ENCODE data around the gene FMNL1.

DNA sequence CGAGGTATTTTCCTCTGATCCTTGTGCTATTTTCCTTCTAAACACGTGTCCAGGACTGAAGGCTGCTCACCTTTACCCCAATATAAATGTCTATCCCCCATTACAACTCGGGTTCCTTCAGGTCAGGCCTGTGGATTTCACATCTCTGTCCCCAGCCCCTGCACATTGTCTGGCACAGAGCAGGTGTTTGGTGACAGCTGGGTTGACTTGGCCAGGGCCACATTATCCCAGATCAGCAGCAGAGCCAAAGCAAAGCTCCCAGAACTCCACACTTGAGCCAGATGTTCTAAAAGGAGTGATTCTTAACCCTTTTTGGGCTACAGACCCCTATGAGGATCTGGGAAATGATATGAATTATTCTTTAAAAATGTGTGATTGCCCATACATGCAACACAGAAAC is 58.2 kb downstream of the FMNL1 start:
- TF ChIP-seq EZH2 (IDR thresholded peaks at IDR 0.05; ENCODE audit: insufficient read depth, poor library complexity, severe bottlenecking) (no peak), EZH2phosphoT487 (IDR thresholded peaks at IDR 0.05; ENCODE audit: insufficient read depth, low read depth) (no peak)
